CD14-positive monocyte (primary cell): Measurements from ENCODE around the gene ACVR1. TPM values are rescaled to one million over a fixed set of nuclear protein-coding genes. Genes with fewer than 3 reads are reported as not detected.
A peak's percentile ranks its signal among the peaks of the same experiment; 100 is the strongest.

Source experiments
- DNase-seq, 3 donors: peaks; one replicate each; pipeline ENCODE4 v3.0.0-alpha.2; 2011 to 2022
- H2AFZ ChIP-seq: 2 replicates; pipeline ENCODE4 v1.6.0; 2012; ENCODE audit warnings: mild to moderate bottlenecking, low read depth, low read length, inconsistent platforms; ENCODE audit not compliant: insufficient read depth, poor library complexity, severe bottlenecking
- H3K27ac ChIP-seq, 2 donors: 1 replicate in 1 of 2; 2 replicates in 1 of 2; pipeline ENCODE4 v1.5.1; 2012 to 2013; ENCODE audit warnings: low read length in 2 of 2, control low read depth in 1 of 2, inconsistent platforms in 1 of 2, low read depth in 1 of 2, mild to moderate bottlenecking in 1 of 2
- H3K27me3 ChIP-seq, 2 donors: one replicate each; pipeline versions ENCODE4 v1.6.0 to v1.6.1; 2011 to 2013; ENCODE audit warnings: low read length in 2 of 2; ENCODE audit not compliant: control insufficient read depth in 2 of 2, insufficient read depth in 2 of 2
- H3K36me3 ChIP-seq, 2 donors: replicated peaks in 1 of 2; 1 replicate in 1 of 2; 2 replicates in 1 of 2; pipeline versions ENCODE4 v1.5.1 to v1.6.1; 2012 to 2013; ENCODE audit warnings: low read length in 2 of 2, control low read depth in 1 of 2, inconsistent platforms in 1 of 2, mild to moderate bottlenecking in 1 of 2; ENCODE audit not compliant: insufficient read depth in 2 of 2, control insufficient read depth in 1 of 2
- H3K4me1 ChIP-seq, 2 donors: 1 replicate in 1 of 2; 2 replicates in 1 of 2; pipeline versions ENCODE4 v1.5.1 to v1.6.1; 2012 to 2013; ENCODE audit warnings: low read length in 2 of 2, control low read depth in 1 of 2, inconsistent platforms in 1 of 2, mild to moderate bottlenecking in 1 of 2, moderate library complexity in 1 of 2; ENCODE audit not compliant: insufficient read depth in 2 of 2, control insufficient read depth in 1 of 2
- H3K4me2 ChIP-seq: replicated peaks from 2 replicates; pipeline ENCODE3; 2012; ENCODE audit warnings: low read length, moderate library complexity, mild to moderate bottlenecking; ENCODE audit not compliant: poor library complexity, severe bottlenecking; ENCODE audit errors: extremely low read depth
- H3K4me3 ChIP-seq, 3 experiments: fragments of 200-600 bp in 1 of 3; sonication (generic) in 1 of 3; replicated peaks in 1 of 3; 1 replicate in 2 of 3; 2 replicates in 1 of 3; pipeline ENCODE4 v1.5.1; 2011 to 2013; ENCODE audit warnings: low read length in 3 of 3, mild to moderate bottlenecking in 3 of 3, control low read depth in 2 of 3, low read depth in 2 of 3, inconsistent platforms in 1 of 3, moderate library complexity in 1 of 3
- H3K79me2 ChIP-seq: 2 replicates; pipeline ENCODE4 v1.6.0; 2012; ENCODE audit warnings: mild to moderate bottlenecking, control low read depth, inconsistent platforms, low read length, moderate library complexity; ENCODE audit not compliant: insufficient read depth
- H3K9ac ChIP-seq: 2 replicates; pipeline ENCODE4 v1.6.0; 2017; ENCODE audit warnings: low read length, mild to moderate bottlenecking; ENCODE audit not compliant: insufficient read depth, poor library complexity, severe bottlenecking
- H3K9me3 ChIP-seq, 2 donors: replicated peaks in 1 of 2; 1 replicate in 1 of 2; 2 replicates in 1 of 2; pipeline versions ENCODE4 v1.5.1 to v1.6.1; 2012 to 2013; ENCODE audit warnings: low read length in 2 of 2, control low read depth in 1 of 2; ENCODE audit not compliant: control insufficient read depth in 1 of 2, insufficient read depth in 1 of 2
- H4K20me1 ChIP-seq: 2 replicates; pipeline ENCODE4 v1.6.0; 2012; ENCODE audit warnings: mild to moderate bottlenecking, low read length, control low read depth, moderate library complexity; ENCODE audit not compliant: insufficient read depth
- H3K27ac Mint-ChIP-seq, 7 donors: one replicate each; pipeline ENCODE4 v1.8.0; 2020; ENCODE audit warnings: mild to moderate bottlenecking in 7 of 7, mixed read lengths in 7 of 7, moderate library complexity in 6 of 7, inconsistent platforms in 2 of 7
- H3K27me3 Mint-ChIP-seq, 3 donors: one replicate each; pipeline ENCODE4 v1.8.0; 2021 to 2022; ENCODE audit warnings: low read depth in 3 of 3, mild to moderate bottlenecking in 3 of 3, mixed read lengths in 3 of 3, moderate library complexity in 3 of 3, inconsistent platforms in 1 of 3
- H3K36me3 Mint-ChIP-seq, 2 donors: one replicate each; pipeline ENCODE4 v1.8.0; 2020; ENCODE audit warnings: mixed read lengths in 2 of 2, inconsistent platforms in 1 of 2, mild to moderate bottlenecking in 1 of 2
- H3K4me1 Mint-ChIP-seq: one replicate; pipeline ENCODE4 v1.8.0; 2020; ENCODE audit warnings: mild to moderate bottlenecking, mixed read lengths
- H3K4me3 Mint-ChIP-seq, 2 donors: one replicate each; pipeline ENCODE4 v1.8.0; 2020; ENCODE audit warnings: mild to moderate bottlenecking in 2 of 2, mixed read lengths in 2 of 2, moderate library complexity in 1 of 2
- H3K9me3 Mint-ChIP-seq, 7 donors: one replicate each; pipeline ENCODE4 v1.8.0; 2020 to 2022; ENCODE audit warnings: mixed read lengths in 7 of 7, mild to moderate bottlenecking in 6 of 7, moderate library complexity in 6 of 7, inconsistent platforms in 2 of 7
- CTCF ChIP-seq: fragments of 200-600 bp; IDR thresholded peaks from one replicate; pipeline ENCODE4 v1.8.0; 2022; ENCODE audit warnings: antibody characterized with exemption, mild to moderate bottlenecking
- WGBS: methylation state at CpG from one replicate; pipeline ENCODE4 v1.1.5; 2013; ENCODE audit warnings: missing lambda C conversion rate; ENCODE audit not compliant: insufficient coverage; 5-methylcytosine and 5-hydroxymethylcytosine counted together
- intact Hi-C, 2 donors: fragments of 100-400 bp; cut with micrococcal nuclease; formaldehyde crosslinking; loops; one replicate each; pipeline versions ENCODE4 v1.15.0 to v1.15.1; 2023
- polyA plus RNA-seq, 3 donors: library from polyadenylated mRNA; depleted of rRNA in 1 of 3; unstranded in 2 of 3; stranded (reverse) in 1 of 3; fragments of 300-500 nt in 2 of 3; fragments of >200 nt in 1 of 3; fragmentation: Illumina TruSeq in 2 of 3; gene quantifications; 1 replicate in 2 of 3; 2 replicates in 1 of 3; pipeline ENCODE4 v1.2.3, GENCODE V29; 2012 to 2021

ACVR1 gene
- polyA plus RNA-seq, 3 donors = 2.8 to 13.4 (median 4.9) TPM

DNA sequence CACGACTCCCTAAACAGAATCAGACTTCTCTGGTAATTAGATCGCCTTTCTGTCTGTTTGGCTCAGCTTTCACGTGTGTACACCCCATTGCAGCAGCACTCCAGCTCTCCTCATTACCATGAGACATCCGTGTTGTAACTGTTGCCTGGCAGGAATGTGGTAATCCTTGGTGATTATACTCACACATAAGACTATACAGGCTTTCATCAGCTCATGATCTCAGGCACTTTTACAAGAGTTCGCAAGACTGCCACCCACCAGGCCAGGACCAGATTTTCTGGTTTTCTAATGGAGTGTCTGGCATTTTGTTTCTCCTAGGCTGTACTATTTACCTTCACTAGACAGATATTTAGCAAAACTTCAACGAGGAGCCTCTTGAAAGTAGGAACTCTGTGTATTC is 50.2 kb downstream of the ACVR1 start:
- H3K27ac Mint-ChIP-seq = peak overlapping the region in 2 of 7 donors; percentile 26 to 61

GRCh38 chr2:157822993-157823392 is 53.1 kb downstream of the ACVR1 start:
- Mint-ChIP-seq H3K9me3 (peaks cover 0 to 6% (median 2%) of the 10 kb centered on the region in 7 donors), H3K27ac (no peak overlapping the region)
- no peak overlapping the region for H3K4me3 ChIP-seq

More for the DNA sequence above, 50.2 kb downstream of the ACVR1 start:
- Histone ChIP-seq H3K9ac (no peak overlapping the region), H3K4me1 (peaks cover 4 to 5% of the 10 kb centered on the region in 2 donors), H2AFZ (no peak overlapping the region), H3K27me3 (no peaks in the 10 kb centered on the region), H3K79me2 (no peaks in the 10 kb centered on the region), H3K4me2 (no peak overlapping the region), H3K4me3 (no peak overlapping the region), H4K20me1 (no peaks in the 10 kb centered on the region), H3K27ac (no peak overlapping the region), H3K9me3 (no peaks in the 10 kb centered on the region), H3K36me3 (peaks cover 2 to 23% of the 10 kb centered on the region in 2 donors)
- peaks cover 0 to 3% (median 0%) of the 10 kb centered on the region in 3 donors for H3K27me3 Mint-ChIP-seq
- H3K4me1 Mint-ChIP-seq = peaks cover 9% of the 10 kb centered on the region
- DNase-seq = no peak
- H3K4me3 Mint-ChIP-seq = no peak overlapping the region
- H3K36me3 Mint-ChIP-seq = peaks cover 12 to 19% of the 10 kb centered on the region in 2 donors
- TF ChIP-seq CTCF = no peak
- intact Hi-C loops = no loop called here
- peaks cover 0 to 2% (median 0%) of the 10 kb centered on the region in 7 donors for H3K9me3 Mint-ChIP-seq
- 100% methylated on average over 2 of the region's 6 CpGs for whole genome bisulfite sequencing

More at GRCh38 chr2:157822993-157823392, 53.1 kb downstream of the ACVR1 start:
- DNase-seq = no peak
- peaks cover 7 to 29% of the 10 kb centered on the region in 2 donors for H3K36me3 ChIP-seq
- H2AFZ ChIP-seq = no peak overlapping the region
- no peaks in the 10 kb centered on the region for H3K27me3 ChIP-seq
- Mint-ChIP-seq H3K4me3 (no peak overlapping the region), H3K36me3 (peaks cover 23 to 25% of the 10 kb centered on the region in 2 donors), H3K4me1 (no peaks in the 10 kb centered on the region), H3K27me3 (peaks cover 0 to 3% (median 0%) of the 10 kb centered on the region in 3 donors)
- H4K20me1 ChIP-seq = no peaks in the 10 kb centered on the region
- no peak overlapping the region for H3K4me2 ChIP-seq
- no peak for TF ChIP-seq CTCF
- no peak overlapping the region for H3K27ac ChIP-seq
- no peaks in the 10 kb centered on the region for H3K4me1 ChIP-seq
- no peak overlapping the region for H3K9ac ChIP-seq
- intact Hi-C loops = no loop called here
- H3K79me2 ChIP-seq = no peaks in the 10 kb centered on the region
- H3K9me3 ChIP-seq = no peaks in the 10 kb centered on the region
- 100% methylated on average over 1 of the region's 2 CpGs for WGBS
